ENCODE measurements around the gene H1-8.

DNA sequence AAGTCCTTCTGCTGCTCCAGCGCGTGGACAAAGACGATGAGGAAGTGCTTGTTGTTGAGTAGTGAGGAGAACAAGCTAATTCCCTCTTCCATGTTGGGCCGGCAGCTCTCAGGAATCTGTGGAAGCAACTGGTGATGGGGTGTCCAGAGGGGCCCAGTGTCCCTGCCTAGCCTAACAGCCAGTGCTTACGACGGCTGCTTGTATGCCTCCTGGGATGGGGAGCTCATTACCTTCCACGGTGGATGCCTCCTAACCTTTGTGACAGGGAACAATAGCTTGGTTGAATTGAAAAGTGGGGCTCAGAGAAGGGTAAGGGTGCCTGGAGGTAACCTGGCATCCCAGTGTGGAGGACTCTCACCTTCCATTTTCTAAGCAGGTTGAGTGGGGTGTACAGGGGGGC lies 22.9 kb downstream of the H1-8 start:
- TF ChIP-seq, protein P1, sequence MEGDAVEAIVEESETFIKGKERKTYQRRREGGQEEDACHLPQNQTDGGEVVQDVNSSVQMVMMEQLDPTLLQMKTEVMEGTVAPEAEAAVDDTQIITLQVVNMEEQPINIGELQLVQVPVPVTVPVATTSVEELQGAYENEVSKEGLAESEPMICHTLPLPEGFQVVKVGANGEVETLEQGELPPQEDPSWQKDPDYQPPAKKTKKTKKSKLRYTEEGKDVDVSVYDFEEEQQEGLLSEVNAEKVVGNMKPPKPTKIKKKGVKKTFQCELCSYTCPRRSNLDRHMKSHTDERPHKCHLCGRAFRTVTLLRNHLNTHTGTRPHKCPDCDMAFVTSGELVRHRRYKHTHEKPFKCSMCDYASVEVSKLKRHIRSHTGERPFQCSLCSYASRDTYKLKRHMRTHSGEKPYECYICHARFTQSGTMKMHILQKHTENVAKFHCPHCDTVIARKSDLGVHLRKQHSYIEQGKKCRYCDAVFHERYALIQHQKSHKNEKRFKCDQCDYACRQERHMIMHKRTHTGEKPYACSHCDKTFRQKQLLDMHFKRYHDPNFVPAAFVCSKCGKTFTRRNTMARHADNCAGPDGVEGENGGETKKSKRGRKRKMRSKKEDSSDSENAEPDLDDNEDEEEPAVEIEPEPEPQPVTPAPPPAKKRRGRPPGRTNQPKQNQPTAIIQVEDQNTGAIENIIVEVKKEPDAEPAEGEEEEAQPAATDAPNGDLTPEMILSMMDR (IDR thresholded peaks at IDR 0.05) = no peak
- TF ChIP-seq EP300 (IDR thresholded peaks at IDR 0.05) (no peak), POLR2A (IDR thresholded peaks at IDR 0.05) (no peak), POLR2AphosphoS5 (IDR thresholded peaks at IDR 0.05) (no peak)
